DND-41 (cell line): ENCODE data around the gene CNBP.

ENCODE experiments used
- EZH2 ChIP-seq: IDR thresholded peaks from 3 replicates; pipeline ENCODE4 v1.6.1; 2012; ENCODE audit warnings: borderline replicate concordance, low read depth, mild to moderate bottlenecking, moderate library complexity, low read length, inconsistent platforms; ENCODE audit not compliant: severe bottlenecking
- TF ChIP-seq, protein P1 (sequence below): IDR thresholded peaks from 2 replicates; pipeline ENCODE4 v1.5.1; 2012; ENCODE audit warnings: borderline replicate concordance, low read length, moderate library complexity, mild to moderate bottlenecking; ENCODE audit not compliant: poor library complexity, severe bottlenecking; ENCODE audit errors: extremely low read depth

DNA sequence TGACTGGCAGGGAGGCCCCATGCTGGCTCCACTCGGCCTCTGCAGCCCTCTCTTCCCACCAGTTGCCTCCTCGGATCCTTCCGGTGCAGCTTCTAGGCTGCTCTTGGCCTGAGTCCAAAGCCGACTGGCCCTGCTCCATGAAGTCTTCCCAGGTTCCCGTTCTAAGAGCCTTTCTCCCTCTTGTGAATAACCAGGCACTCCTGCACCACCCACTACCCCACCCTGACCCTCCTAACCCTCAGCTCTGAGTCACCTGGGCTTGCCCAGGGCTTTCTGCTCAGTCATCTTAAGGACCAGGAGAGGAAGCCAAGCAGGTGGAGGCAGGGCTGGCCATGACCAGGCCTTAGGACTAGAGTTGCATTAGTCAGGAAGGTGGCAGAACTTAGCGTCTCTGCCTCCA lies 28.1 kb upstream of the CNBP start:
- TF ChIP-seq, protein P1, sequence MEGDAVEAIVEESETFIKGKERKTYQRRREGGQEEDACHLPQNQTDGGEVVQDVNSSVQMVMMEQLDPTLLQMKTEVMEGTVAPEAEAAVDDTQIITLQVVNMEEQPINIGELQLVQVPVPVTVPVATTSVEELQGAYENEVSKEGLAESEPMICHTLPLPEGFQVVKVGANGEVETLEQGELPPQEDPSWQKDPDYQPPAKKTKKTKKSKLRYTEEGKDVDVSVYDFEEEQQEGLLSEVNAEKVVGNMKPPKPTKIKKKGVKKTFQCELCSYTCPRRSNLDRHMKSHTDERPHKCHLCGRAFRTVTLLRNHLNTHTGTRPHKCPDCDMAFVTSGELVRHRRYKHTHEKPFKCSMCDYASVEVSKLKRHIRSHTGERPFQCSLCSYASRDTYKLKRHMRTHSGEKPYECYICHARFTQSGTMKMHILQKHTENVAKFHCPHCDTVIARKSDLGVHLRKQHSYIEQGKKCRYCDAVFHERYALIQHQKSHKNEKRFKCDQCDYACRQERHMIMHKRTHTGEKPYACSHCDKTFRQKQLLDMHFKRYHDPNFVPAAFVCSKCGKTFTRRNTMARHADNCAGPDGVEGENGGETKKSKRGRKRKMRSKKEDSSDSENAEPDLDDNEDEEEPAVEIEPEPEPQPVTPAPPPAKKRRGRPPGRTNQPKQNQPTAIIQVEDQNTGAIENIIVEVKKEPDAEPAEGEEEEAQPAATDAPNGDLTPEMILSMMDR, result no peak
- TF ChIP-seq EZH2, result no peak
